D721Med (cell line): ENCODE data around the gene YWHAG.
"Not testable (repeated sequence)": the region's sequence is repeated elsewhere in the genome, so short reads cannot be mapped to it uniquely, and the experiment has no call there.

Experiments used
- DNase-seq: peaks from one replicate; pipeline ENCODE4 v3.0.0; 2011; ENCODE audit warnings: low spot score; ENCODE audit not compliant: insufficient read length
- FAIRE-seq: peaks from 2 replicates; lab custom pipeline; 2011; peaks lifted over from hg19 to GRCh38; lab: Jason Lieb, UNC
- TF ChIP-seq, protein P1 (sequence below): IDR thresholded peaks from 2 replicates; pipeline ENCODE4 v1.5.1; 2012; ENCODE audit warnings: mild to moderate bottlenecking, control low read depth; ENCODE audit not compliant: insufficient read depth; ENCODE audit errors: missing control alignments

Gene YWHAG

DNA sequence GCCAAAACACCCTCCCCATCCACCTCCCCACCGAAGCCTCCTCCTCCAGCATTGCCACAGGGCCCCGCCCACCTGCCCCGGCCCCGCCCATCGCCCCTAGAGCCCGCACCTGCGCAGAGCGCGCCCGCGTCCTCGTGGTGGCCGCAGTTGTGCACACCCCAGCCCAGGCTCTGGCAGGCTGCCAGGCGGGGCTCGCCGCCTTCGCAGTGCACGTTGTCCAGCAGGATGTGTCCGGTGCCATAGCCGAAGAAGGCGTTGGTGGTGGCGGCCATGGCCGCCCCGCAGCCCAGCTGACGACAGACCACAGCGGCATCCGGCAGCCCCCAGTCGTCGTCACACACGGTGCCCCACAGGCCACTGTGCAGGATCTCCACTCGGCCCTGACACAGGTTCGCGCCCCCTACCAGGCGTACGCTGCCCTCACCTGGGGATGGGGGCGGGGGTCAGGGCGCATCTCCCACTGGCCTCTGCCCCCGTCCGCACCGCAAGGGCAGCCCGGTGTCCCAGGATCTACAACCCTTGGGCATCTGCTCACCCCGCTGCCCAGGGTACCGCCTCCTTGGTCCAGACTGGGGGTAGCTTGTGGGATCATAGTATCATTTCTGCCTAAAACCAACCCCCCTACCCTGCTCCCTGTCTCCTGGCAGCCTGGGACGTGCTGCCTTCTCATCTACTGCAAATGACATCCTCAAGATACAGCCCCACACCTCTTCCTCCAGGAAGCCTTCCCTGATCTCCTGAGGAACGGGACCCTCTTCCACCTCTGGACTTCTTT lies 38.8 kb upstream of the YWHAG start:
- TF ChIP-seq, protein P1, sequence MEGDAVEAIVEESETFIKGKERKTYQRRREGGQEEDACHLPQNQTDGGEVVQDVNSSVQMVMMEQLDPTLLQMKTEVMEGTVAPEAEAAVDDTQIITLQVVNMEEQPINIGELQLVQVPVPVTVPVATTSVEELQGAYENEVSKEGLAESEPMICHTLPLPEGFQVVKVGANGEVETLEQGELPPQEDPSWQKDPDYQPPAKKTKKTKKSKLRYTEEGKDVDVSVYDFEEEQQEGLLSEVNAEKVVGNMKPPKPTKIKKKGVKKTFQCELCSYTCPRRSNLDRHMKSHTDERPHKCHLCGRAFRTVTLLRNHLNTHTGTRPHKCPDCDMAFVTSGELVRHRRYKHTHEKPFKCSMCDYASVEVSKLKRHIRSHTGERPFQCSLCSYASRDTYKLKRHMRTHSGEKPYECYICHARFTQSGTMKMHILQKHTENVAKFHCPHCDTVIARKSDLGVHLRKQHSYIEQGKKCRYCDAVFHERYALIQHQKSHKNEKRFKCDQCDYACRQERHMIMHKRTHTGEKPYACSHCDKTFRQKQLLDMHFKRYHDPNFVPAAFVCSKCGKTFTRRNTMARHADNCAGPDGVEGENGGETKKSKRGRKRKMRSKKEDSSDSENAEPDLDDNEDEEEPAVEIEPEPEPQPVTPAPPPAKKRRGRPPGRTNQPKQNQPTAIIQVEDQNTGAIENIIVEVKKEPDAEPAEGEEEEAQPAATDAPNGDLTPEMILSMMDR: no peak
- DNase-seq (no peak), FAIRE-seq (no peak)

DNA sequence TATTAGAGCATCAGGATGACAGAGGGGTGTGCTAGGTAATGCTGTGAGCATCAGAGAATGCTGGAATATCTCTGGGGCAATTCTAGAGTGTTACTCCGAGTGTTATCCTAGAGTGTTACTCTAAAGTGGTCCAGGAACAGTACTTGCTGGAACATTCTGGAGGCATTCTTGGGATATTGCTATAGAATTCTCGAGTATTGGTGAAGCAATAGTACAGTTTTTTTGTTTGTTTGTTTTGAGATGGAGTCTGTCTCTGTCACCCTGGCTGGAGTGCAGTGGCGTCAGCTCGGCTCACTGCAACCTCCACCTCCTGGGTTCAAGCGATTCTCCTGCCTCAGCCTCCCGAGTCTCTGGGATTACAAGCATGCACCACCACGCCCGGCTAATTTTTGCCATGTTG lies 38.1 kb upstream of the YWHAG start:
- no peak for DNase-seq
- TF ChIP-seq, protein P1: no peak
- FAIRE-seq: no peak

DNA sequence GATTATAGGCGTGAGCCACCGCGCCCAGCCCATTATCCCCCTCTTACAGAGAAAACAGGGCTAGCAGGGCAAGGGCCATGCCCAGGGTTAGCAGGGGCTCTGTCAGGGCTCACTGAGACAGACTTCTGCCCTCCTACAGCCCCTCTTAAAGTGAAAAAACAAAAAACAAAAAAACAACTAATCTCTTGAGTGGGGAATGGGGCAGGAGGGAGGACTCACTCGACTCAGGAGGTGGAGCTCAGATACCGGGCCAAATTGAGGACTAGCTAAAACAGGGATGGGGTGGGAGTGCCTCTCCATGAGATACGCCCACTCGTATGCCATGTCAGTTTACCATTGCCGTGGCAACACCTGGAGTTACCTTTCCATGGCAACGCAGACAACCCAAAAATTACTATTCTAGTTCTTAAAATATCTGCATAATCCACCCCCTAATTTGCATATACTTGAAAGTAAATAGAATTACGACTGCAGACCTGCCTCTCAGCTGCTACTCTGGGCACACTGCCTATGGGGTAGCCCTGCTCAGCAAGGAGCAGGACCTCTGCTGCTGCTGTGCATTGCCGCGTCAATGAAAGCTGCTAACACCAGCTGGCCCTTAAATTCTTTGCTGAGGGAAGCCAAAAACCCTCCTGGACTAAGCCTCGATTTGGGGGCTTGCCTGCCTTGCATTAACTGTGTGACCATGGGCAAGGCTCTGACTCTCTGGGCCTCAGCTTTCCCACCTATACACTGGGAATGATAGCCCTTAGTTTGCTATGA lies 37.4 kb upstream of the YWHAG start:
- TF ChIP-seq, protein P1: no peak
- FAIRE-seq (no peak), DNase-seq (no peak)

DNA sequence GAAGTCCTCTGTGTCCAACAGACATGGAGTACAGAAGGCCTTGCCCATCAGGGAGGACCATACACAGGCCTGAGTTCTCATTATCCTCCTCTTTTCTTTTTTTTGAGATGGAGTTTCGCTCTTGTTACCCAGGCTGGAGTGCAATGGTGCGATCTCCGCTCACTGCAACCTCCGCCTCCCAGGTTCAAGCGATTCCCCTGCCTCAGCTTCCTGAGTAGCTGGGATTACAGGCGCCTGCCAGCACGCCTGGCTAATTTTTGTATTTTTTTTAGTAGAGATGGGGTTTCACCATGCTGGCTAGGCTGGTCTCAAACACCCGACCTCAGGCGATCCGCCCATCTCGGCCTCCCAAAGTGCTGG lies 36.8 kb upstream of the YWHAG start:
- not testable (repeated sequence) for DNase-seq, FAIRE-seq

DNA sequence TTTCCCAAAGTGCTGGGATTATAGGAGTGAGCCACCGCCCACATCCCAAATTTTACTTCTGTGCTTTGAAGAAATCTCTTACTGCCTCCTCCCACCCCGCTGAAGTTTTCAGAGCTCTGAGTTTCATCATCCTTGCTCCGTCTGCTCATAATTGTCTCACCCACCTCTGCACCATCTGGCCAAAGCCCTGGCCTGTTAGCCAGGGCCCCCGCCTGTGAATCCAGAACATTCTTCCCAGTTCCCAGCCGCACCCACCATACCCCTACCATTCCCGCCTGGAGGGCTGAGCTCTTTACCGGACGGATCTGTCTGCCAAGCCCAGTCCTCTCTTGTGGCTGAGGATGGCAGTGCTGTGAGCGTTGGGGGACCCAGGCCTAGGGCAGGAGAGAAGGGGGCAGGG lies 36.2 kb upstream of the YWHAG start:
- DNase-seq: no peak
- no peak for FAIRE-seq
- TF ChIP-seq, protein P1: no peak

DNA sequence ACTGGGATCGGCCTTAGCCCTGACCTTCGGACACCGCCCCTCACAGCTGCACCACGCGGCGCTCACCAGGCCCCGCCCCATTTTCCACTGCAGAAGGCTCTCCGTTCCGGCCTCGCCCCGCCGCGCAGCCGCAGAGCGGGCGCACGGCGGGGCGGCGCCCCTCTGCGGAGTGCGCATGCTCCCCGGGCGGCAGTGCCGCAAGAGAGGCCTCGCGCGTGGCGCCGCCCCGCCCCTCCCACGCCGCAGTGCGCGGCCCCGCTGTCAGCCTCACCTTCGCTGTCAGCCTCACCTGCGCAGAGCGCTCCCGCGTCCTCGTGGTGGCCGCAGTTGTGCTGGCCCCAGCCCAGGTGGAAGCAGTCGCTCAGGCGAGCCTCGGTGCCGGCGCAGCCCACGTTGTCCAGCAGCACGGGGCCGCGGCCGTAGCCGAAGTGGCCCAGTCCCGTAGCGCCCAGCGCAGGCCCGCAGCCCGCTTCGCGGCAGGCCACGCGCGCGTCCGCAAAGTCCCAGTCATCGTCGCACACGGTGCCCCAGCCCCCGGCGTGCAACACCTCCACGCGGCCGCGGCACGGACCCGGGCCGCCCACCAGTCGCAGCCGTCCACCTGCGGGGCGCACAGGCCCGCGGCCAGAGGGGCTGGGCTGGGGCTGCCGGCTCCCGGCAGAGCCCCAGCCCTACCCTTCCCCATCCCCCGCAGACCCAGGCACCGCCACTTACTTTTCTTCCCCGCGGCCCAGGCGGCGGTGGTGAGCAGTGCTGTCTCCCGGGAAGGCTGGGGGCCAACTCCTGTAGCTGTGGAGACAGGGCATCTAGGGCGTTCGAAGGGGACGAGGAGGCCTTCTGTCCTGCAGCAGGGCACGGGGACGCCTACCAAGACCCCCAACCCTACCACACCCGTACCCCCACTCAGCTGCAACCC lies 34.6 kb upstream of the YWHAG start:
- FAIRE-seq (no peak), DNase-seq (peak; percentile 95)
- TF ChIP-seq, protein P1: no peak

DNA sequence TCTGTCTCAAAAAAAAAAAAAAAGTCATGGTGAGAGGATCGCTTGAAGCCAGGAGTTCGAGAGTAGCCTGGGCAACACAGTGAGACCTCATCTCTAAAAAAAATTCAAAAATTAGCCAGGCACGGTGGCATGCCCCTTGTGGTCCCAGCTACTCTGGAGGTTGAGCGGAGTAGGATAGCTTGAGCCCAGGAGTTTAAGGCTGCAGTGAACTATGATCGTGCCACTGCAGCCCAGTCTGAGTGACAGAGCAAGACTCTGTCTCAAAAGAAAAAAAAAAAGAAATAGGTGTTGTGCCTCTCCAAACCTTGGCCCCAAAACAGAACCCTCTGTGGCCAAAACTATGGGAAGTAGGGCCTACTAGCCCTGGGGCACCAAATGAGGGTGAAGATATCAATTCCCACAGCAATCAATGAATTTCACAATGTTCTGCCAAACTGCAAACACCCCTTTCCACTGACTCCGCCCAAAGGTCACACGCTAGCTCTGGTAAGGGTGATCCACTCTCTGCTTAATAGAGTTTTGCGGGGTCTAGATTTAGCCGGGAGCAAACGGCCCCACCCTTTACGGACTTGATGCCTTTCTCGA lies 33.8 kb upstream of the YWHAG start:
- DNase-seq (no peak), FAIRE-seq (no peak)
- TF ChIP-seq, protein P1: no peak
